Medulla oblongata (tissue), 1 donor: ENCODE results near the gene PEX1.
"Not testable (repeated sequence)": the region's sequence is repeated elsewhere in the genome, so short reads cannot be mapped to it uniquely, and the experiment has no call there.

Experiments used
- DNase-seq: peaks from one replicate; pipeline ENCODE4 v3.0.0-alpha.2; 2015; ENCODE audit errors: extremely low spot score

PEX1 gene

DNA sequence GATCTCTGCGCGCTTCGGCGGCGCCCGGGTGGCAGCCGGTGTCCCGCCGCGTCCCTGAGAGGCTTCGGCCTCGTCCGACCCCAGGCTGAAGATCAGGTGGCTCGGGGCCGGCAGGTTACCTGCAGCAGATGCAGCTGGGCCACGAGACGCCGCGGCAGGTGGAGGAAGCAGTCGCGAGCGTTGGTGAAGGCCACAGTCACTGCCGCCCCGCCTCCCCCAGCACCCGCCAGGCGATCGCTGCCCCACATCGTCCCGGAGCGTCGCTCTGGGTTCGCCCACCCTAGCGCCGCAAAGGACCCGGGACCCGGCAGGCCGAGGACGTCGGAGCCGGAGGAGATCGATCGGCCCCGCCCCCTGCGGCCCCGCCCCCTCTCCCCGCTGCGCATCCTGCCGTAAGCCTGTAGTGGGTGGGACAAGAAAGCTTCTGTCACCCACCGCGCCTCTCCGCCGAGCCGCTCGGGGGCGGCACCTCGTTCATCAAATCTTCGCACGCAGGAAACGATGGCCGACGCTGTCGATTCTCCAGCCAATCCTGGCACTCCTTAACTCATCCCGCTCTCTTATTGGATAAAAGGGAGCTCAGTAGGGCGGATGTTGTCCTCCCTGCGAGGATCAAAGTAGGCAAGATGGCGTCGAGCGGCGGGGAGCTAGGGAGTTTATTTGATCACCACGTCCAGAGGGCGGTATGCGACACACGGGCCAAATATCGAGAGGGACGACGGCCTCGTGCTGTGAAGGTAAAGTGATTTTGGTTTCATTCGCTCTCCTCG lies at the start of gene PEX1, which contains the start of gene RBM48:
Gene PEX1, minus strand, starts transcription at position 333 of the 770 bp plus-strand sequence. Its CDS starts 85 bp downstream, at position 248.
Gene RBM48, plus strand, starts transcription at position 608 of the 770 bp plus-strand sequence. Its CDS starts 19 bp downstream, at position 627.
- peak; percentile 100 for DNase-seq

DNA sequence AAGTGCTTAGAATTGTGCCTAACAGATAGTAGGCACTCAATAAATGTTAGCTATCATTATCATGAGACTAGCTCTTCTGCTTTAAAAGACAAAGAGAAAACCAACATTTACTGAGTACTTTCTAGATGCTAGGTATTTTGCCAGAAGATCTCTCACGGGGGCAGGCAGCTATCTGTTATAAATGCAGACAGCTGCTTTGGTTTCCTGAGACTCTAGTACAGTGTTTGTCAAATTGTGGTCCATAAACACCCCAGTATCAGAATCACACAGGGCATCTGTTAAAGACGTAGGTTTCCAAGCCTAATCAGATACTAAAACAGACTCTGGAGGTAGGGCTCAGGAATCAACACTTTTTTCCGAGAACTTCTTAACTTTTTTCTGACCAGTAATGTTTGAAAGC lies 48.0 kb upstream of the PEX1 start:
- DNase-seq: no peak

DNA sequence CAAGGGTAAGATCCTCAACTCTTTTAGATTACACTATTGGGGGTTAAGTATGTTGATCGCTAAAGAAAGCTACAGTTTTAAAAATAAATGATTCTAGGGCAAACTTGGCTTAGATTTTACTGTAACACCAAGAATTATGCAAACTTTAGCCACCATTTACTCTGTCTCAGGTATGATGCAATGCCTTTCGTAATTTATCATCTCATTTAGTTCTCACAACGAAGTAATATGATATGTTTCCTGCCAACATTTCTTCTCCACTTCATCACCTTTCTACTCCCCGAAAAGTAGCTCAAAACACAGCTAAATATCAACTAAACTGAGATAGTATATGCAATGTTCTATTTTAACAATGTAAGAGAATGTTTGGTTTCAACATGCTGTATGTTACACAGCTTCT lies 40.8 kb upstream of the PEX1 start:
- no peak for DNase-seq

DNA sequence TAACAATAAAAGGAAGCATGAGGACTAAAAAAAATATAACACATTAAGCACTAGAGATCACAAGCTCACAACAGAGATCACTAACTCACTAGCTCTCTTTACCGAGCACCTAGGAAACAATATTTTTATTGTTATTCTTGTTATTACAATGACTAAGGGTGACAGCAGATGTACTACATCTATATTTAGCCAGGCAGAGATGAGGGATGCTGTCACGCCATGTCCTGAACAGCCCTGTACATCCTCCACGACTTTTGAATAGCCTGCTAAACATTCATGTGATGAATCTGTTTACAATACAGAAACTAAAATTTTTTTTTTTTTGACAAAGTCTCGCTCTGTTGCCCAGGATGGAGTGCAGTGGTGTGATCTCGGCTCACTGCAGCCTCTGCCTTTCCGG lies 39.1 kb upstream of the PEX1 start:
- DNase-seq: no peak

DNA sequence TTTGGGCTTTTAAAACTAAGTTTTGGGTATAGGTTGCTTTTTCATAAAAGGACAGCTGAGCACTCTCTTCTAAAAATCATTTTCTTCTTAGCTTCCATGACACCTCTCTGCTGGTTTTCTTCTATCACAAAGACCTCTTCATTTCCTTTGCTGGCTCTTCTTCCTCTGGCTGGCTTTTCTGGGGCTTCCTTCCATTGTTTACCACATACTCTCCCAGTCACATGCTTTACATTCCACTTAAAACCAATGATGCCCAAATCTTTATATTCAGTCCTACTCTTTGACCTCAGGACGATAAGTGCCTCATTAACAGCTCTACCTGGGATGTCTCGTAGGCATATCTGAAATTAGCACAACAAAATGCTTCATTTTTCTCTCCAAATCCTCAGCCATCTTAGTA lies 35.0 kb upstream of the PEX1 start:
- DNase-seq: no peak

DNA sequence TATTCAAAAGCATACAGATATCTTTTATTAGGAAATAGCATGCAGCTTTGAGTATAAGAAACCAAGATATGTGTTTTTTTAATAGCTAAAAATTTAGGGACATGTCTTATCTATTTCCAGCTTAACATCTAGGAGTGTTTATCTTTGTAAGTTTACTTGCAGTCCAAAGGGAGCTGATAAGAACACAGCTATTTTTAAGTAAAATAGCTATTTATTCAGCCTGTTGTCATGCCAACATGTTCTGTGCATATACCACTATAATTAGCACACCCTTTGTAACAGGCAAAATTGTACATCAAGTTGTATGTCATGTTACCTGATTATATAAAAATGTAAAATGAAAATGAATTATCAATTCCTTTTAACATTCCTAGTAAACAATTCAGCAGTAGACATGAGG lies 32.3 kb upstream of the PEX1 start:
- DNase-seq: no peak

DNA sequence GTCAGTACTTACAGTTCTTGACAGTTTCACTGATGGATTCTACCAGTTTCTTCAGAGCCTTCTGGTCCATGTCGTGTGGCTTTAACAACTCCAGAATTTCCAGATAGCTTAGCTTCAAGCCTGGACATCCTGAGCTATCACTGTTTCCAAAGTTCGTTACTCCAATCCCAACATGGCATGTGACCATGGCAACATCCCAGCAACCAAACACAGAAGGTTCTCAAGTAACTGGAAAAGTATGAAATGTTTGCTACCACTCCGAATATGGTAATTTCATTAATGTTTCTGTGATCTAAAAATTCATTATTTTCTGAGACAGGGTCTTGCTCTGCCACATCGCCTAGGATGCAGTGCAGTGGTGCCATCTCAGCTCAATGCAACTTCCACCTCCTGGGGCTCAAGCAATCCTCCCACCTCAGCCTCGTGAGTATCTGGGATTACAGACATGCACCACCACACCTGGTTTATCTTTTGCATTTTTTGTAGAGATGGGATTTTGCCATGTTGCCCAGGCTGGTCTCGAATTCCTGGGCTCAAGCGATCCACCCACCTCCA lies 29.6 kb upstream of the PEX1 start:
- DNase-seq: no peak

DNA sequence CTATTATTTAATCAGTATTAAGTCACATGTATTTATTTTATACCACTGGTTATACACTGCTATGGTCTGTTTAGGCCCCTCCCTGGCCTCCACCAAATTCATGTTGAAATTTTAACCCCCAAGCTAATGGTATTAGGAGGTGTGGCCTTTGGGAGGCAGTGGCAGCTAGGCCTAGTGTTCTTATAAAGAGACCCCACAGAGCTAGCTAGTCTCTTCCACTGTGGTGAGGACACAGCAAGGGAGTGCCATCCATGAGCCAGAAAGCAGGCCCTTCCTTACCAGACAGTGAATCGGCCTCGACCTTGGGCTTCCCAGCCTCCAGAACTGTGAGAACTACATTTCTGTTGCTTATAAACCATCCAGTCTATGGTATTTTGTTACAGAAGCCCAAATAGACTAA lies 28.9 kb upstream of the PEX1 start:
- no peak for DNase-seq

DNA sequence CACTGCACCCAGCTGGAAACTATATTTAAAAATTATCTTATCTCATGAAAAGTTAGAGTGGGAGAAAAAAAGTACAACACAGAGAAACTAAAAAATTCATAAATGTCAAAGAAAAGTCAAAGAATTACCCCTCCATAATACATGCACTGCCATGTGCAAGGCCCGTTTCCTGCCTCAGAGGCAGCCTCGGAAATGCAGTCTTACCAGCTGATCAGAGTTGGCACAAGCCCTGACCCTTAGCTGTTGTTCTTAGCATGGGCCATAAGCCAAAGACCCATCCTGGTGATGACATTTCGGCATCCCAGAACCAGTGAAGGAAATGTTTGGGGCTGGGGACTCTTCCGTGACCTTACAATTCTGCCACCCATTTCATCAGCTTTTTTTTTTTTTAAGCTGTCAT lies 21.9 kb upstream of the PEX1 start:
- no peak for DNase-seq

DNA sequence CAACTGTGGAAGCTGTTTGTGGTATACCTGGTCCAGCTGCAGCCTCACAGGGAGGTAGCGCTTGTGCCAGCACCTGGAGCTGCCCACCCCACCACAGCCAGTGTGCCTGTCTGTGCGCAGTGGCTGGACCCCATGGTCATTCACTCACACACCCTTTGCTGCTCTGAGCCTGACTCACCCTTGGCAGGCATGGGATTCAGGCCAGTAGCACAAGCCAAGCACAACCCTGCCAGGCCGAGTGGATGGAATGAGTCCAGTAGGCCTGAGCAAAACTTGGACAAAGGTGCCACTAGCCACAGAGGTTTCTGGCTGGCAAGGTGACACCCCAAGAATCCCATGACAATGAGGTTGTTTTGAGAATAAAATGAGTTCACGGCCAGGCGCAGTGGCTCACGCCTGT lies 19.3 kb upstream of the PEX1 start:
- peak; percentile 47 for DNase-seq

DNA sequence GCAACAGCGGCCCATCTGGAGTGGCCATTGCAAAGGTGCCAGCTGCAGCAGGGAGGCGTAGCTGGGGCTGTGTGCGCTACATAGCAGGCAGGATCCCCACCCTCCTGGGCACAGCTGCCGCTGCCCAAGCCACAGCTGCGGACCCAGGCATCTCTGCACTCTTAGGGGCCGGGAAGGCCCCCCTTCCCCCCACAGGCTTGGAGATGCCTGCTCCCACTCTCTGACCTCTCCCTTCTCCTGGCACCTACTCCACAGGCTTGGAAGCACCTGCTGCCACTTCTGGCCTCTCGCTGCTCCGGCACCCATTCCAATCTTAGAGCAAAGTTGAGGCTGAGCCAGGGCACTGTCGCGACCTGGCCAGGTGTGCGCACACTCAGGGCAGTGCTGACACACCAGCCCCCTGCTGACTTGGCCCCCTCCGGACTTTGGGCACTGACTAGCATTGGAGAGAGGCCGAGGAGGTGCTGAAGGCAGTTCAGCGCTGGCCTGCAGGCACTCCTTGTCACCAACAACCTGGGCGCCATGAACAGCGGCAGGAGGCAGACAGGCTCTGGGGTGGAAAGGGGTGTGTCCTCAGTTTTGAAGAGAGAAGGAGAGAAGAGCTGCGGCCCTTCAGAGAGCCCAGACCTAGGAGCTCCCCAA lies 18.7 kb upstream of the PEX1 start:
- DNase-seq: no peak

DNA sequence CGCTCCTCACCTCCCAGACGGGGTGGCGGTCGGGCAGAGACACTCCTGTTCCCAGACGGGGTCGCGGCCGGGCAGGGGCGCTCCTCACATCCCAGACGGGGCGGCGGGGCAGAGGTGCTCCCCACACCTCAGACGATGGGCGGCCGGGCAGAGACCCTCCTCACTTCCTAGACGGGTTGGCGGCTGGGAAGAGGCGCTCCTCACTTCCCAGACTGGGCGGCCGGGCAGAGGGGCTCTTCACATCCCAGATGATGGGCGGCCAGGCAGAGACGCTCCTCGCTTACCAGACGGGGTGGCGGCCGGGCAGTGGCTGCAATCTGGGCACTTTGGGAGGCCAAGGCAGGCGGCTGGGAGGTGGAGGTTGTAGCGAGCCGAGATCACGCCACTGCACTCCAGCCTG lies 16.8 kb upstream of the PEX1 start:
- not testable (repeated sequence) for DNase-seq

DNA sequence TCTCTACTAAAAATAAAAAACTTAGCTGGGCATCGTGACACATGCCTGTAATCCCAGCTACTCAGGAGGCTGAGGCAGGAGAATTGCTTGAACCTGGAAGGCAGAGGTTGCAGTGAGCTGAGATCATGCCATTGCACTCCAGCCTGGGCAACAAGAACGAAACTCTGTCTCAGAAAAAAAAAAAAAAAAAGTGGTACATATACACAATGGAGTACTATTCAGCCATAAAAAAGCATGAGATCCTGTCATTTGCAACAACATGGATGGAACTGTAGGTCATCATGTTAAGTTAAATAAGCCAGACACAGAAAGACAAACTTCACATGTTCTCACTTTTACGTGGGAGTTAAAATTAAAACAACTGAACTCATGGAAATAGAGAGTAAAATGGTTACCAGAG lies 15.2 kb upstream of the PEX1 start:
- DNase-seq: not testable (repeated sequence)

DNA sequence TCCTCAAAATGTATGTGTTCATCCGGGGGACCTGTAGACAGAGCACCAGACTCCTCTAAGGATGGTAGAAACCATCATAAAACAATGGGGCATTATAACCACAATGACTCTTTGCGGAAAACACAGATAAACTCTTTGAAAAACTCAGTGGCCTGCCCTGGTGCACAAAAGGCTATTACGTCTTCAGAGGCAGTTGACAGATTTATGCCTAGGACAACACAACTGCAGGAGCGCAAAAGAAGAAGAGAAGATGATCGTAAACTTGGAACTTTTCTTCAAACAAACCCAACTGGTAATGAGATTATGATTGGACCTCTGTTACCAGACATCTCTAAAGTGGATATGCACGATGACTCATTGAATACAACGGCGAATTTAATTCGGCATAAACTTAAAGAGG lies 6.3 kb upstream of the PEX1 start:
- peak; percentile 26 for DNase-seq

DNA sequence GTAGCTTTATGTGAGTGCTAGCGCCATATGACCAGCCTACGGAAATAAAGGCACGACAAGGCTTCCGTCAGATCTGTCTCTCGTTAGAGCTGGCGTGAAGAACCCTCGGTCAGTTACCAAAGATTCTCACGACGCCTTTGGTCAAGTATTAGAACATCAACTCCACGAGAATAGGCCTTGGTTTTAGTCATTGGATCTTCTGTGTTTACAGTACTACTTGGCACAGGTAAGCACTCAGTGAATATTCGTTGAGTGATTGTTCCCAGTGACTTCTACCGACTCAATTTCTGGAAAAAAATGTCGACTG lies 591 bp upstream of the PEX1 start:
- no peak for DNase-seq

DNA sequence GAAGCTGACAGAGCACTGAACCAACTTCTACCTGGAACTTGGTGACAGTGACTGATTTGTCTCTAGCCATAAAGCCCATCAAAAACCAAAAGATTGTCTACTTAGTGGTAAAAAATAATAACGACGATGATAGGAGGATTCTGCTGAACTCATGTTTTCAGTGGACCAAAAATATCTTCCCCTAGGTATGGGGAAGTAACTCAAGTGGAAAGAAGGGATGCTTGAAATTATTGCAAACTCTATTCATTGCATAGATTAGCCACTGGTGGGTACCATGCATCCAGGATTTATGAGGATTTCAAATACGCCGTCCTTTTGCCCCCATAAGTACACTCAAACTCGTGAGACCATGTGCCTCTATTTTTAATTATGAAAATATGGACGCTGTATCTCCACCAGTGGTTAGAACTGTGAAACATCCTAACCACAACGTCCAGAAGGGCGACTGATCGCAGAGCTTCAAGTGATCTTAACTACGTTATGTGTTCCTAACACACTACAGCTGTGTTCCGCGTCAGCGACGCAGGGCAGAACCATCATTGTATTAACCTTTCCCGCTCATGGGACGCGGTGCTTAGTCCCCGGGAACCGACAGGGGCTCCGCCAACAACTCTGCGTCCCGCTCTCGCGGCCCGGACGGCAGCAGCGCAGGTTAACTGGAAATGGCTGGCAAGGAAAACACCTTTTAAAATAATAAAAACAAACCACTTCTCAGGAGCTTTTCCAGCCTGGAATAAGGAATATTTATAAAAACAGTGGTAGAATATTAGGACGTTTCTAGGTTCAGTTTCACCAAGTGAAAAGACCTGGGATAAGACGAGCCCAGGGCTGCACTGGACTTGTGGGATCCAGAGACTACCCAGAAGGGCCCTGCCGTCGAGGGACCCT lies 776 bp downstream of the PEX1 start:
- DNase-seq: peak; percentile 38

DNA sequence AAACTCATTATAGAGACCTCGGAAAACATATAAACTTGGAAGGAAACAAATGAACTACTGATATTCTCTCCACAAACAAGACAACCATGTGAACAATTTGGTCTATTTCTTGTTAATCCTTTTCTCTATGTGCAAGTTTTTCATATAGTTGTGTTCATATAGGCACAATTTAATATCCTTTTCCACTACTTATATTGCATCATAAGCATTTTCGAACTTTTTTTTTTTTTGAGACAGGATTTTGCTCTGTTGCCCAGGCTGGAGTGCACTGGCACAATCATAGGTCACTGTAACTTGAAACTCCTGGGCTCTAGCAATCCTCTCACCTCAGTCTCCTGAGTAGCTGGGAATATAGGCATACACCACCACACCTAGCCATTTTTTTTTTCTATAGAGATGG lies 5.2 kb downstream of the PEX1 start:
- DNase-seq: no peak

DNA sequence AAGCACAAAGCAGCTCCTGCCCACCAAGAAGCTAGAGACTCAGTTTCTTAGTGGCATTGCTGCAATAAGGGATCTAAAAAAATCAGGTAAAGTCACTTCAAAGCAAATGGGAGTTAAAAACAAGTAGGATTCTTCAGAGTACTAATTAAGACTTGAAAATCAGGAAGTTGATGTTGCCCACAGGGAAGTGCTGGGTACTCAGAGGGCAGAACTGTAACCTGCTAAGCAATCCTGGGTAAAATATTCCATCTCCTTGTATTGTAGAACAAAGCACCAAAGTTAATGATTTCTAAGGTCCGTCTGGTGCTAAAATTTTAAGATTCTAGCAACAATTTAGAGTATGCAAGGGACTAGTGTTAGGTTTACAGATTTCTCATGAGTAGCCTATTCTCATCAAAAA lies 8.3 kb downstream of the PEX1 start:
- DNase-seq: no peak

DNA sequence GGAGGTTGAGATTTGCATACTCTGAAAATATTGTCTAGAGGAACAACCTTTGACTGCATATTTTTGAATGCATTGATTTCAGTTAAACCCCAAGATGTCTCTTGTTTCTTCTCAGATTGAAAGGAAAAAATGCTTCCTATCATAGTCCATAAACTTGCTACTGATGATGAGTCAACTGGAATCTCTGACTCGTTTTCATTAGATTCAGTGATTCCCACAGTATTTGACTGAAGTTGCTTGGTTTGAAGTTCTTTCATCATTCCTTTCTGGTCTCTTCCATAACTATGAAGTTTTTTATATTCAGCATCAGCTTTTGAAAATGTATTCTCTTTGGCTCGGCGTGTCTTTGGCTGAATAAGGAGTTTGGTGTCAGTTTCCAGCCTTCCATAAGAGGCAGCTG lies 10.7 kb downstream of the PEX1 start:
- no peak for DNase-seq

DNA sequence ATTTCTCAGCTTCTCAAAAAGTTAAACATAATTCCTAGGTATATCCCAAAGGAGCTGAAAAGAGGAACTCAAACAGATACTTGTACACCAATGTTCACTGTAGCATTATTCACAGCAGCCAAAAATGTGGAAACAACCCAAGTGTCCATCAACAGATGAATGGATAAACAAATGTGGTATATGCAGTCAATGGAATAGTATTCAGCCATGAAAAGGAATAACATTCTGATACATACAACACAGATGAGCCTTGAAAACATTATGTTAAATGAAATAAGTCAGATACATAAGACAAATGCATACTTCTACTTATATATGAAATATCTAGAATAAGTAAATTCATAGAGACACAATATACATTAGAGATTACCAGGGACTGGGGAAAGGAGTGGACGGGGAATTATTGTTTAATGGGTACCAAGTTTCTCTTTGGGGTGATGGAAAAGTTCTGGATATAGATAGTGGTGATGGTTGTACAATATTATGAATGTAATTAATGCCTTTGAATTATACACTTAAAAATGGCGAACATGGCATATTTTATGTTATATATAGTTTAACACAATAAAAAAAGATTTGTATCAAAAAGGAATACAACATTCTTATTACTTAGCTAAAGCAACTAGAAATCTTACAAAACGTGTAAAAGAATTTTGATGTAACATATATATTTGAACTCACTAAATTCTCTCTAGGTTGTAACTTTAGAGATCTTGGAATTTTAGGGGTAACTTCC lies 15.0 kb downstream of the PEX1 start:
- no peak for DNase-seq

DNA sequence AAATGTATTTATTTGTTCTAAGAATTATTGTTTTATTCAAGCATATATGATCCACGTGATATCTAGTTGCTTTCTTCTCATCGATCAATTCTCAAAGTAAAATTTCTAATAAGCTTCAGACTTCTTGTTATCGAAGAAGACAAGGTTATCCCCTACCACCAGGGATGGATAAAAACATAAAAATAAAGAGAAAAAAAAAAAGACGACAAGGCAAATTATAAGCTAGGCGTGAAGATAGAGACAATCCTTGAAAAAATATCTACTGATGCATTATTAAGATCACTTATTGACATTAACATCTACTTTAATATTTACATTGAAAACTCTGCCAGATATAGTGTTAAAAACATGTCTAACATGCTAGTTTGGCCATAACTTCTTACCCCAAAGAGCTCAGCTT lies 19.4 kb downstream of the PEX1 start:
- DNase-seq: no peak

DNA sequence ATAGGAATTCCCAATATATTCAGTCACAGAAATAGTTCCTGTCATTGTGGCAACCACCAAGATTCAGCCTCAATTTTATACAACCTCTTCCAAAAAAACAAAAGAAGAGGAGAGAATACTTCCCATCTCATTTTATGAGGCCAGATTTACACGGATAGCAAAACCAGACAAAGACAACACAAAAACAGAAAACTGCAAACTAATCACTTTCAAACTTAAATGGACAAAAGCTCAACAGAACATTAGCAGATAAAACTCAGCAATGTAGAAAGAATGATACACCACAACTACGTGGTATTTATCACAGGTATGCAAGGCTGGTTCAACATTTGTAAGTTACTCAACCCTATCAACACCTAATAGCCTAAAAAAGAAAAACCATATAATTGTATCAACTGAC lies 22.0 kb downstream of the PEX1 start:
- DNase-seq: no peak
